Skeletal muscle satellite cell (primary cell): ENCODE results near the gene PKD1.
"Not testable (repeated sequence)": the region's sequence is repeated elsewhere in the genome, so short reads cannot be mapped to it uniquely, and the experiment has no call there.

Experiments used
- H3K27me3 ChIP-seq: 2 replicates; pipeline ENCODE4 v1.7.0; 2013; ENCODE audit warnings: low read length; ENCODE audit not compliant: control insufficient read depth, insufficient read depth
- H3K36me3 ChIP-seq: 2 replicates; pipeline ENCODE4 v1.7.0; 2013; ENCODE audit warnings: mild to moderate bottlenecking, control low read depth, low read length; ENCODE audit not compliant: insufficient read depth
- H3K4me1 ChIP-seq: 2 replicates; pipeline ENCODE4 v1.7.0; 2013; ENCODE audit warnings: low read length; ENCODE audit not compliant: control insufficient read depth, insufficient read depth
- H3K4me2 ChIP-seq: 2 replicates; pipeline ENCODE4 v1.7.0; 2013; ENCODE audit warnings: mild to moderate bottlenecking, low read length
- H3K4me3 ChIP-seq: 2 replicates; pipeline ENCODE4 v1.7.0; 2013; ENCODE audit warnings: low read length
- H3K9ac ChIP-seq: 2 replicates; pipeline ENCODE4 v1.7.0; 2013; ENCODE audit warnings: mild to moderate bottlenecking, low read depth, low read length, moderate library complexity
- H3K9me3 ChIP-seq: replicated peaks from 2 replicates; pipeline ENCODE4 v1.7.0; 2013; ENCODE audit warnings: mild to moderate bottlenecking, control low read depth, low read length

The PKD1 gene

DNA sequence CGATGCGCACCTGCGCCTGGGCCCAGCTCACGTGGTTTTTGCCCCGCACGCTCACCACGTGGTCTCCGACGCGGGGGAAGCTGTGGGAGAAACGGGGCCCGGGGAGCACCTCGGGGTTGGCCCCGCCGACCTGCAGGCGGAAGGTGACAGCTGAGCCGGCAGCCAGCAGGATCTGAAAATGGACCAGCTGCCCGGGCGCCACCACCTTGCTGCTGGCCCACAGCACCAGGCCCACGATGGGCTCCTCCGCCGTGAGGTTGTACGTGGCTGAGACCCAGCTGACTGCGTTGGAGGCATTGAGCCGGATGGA is 26.5 kb downstream of the PKD1 start:
- H3K4me3 ChIP-seq: not testable (repeated sequence)
- H3K36me3 ChIP-seq: peaks cover 15% of the 10 kb centered on the region
- peaks cover 10% of the 10 kb centered on the region for H3K4me1 ChIP-seq

DNA sequence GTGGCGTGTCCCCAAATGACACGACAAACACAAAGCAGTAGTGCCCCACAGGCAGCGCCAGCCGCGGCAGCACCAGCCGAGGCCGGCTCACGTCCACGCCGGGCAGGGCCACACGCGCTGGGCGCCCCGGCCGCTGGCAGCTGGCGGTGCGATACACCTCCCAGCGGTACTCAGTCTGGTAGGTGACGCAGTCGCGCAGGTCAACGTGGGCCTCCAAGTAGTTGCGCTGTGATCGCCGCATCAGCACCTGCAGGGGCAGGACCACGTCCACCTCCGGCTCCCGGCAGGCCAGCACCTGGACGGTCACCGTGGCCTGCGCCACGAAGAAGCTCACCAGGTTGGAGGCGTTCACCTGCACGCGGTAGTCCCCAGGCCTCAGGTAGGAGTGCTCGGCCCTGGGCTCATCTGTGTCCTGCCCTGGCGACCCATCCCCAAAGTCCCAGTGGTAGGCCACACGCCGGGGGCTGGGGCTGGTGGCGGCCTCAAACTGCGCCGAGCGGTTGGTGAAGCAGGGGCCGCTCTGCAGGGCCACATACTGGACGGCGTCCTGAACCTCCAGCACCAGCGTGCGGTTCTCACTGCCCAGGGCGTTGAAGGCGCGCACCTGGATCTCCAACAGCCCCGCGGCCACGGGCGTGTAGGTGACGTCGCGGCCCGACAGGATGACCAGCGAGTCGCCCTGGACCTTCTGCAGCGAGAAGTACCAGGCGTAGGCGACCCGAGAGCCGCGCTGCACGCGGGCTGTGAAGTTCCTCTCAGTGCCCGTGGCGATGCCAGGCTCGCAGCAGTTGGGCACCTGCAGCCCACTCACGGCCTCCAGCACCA is 27.0 kb downstream of the PKD1 start:
- Histone ChIP-seq H3K4me1 (peaks cover 10% of the 10 kb centered on the region), H3K36me3 (peaks cover 15% of the 10 kb centered on the region)
- not testable (repeated sequence) for H3K9me3 ChIP-seq, H3K4me3 ChIP-seq, H3K9ac ChIP-seq, H3K4me2 ChIP-seq, H3K27me3 ChIP-seq

More for the DNA sequence above, 26.5 kb downstream of the PKD1 start:
- H3K9ac ChIP-seq, H3K4me2 ChIP-seq, H3K9me3 ChIP-seq, H3K27me3 ChIP-seq: not testable (repeated sequence)

DNA sequence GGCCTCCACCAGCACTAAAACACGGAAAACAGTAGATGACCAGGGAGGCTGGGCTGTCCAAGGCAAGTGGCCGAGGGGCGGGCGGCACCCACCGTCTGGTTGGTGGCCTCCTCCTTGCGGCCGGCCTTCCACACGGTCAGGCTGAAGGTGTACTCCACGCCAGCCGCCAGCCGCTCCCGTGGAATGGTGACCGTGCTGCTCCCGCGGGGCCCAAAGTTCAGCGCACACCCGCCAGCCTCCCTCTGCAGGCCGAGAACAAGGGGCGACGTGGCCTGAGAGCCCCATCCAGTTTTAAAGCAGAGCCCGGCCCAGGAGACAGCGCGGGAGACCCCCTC is 27.9 kb downstream of the PKD1 start:
- H3K9ac ChIP-seq, H3K9me3 ChIP-seq, H3K27me3 ChIP-seq, H3K4me3 ChIP-seq, H3K4me2 ChIP-seq: not testable (repeated sequence)
- peaks cover 10% of the 10 kb centered on the region for H3K4me1 ChIP-seq
- H3K36me3 ChIP-seq: peaks cover 15% of the 10 kb centered on the region

DNA sequence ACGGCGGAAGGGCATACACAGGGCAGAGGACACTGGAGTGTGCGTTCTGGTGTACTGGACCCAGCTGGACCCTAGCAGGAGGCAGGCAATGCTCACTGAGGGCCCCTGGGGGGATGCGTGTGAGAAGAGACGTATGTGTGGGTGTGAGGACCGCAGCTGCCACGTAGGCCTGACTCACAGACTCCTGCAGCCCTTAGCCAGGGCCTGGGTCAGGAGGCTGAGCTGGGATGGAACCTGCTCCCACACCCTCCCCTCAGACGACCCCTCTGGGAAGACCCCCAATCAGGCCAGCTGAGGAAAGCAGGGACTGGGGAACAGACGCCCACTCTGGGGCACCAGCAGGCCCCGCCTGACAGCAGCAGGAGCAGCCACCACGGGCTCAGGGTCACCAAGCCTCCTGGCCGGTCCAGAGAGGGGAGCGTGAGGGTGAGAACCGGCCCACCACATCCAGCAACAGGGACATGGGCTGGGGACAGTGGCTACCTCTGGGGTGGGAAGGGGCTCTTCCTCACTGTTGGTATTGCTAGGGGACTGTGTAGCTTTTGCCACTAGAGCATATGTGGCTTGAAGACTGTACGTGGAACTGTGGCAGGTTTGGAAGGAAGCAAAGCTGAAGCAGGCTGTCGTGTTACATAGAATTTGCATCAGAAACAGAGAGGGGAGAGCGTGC is 28.4 kb downstream of the PKD1 start:
- H3K4me1 ChIP-seq: peaks cover 10% of the 10 kb centered on the region
- not testable (repeated sequence) for H3K4me3 ChIP-seq, H3K27me3 ChIP-seq, H3K9ac ChIP-seq, H3K9me3 ChIP-seq
- H3K4me2 ChIP-seq: peak overlapping the region; percentile 64
- peaks cover 15% of the 10 kb centered on the region for H3K36me3 ChIP-seq

DNA sequence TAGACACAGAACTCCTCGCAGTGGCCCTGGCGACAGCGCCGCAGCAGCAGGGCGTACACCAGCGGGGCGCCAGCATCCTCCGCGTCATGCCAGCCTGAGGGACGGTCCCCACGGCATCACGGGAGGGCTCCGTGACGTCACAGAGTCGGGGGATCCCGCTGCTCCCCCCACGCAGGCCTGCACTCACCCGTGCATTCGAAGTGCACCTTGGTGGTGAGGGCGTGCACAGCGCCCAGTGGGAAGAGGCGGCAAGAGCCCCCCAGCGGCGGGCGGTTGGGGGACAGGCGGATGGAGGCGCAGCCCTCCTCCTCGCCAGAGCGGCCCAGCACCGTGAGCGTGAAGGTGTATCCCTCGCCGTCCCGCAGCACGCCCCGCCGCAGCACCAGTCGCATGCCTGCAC is 29.5 kb downstream of the PKD1 start:
- H3K4me2 ChIP-seq, H3K4me3 ChIP-seq, H3K9me3 ChIP-seq, H3K9ac ChIP-seq, H3K27me3 ChIP-seq: not testable (repeated sequence)
- Histone ChIP-seq H3K36me3 (peaks cover 18% of the 10 kb centered on the region), H3K4me1 (peaks cover 10% of the 10 kb centered on the region)

DNA sequence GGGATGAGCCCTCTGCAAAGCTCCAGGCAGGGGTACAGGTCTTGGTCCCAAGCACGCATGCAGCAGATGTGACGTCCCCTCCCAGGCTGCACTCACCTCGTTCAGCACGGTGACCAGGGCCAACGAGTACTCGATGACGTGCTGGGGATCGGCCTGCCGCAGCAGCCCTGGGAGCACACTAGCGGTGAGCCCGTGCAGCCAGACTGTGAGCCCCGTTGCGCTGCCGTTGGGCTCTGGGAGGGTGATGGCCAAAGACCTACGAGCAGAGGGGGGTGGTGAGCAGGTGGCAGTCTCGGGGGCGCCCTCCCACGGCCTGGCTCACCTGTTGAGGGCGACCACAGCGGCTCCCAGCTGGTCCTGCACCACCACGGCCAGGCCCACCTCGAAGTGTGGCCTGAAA is 29.9 kb downstream of the PKD1 start:
- Histone ChIP-seq H3K4me1 (peaks cover 10% of the 10 kb centered on the region), H3K36me3 (peaks cover 19% of the 10 kb centered on the region)
- H3K4me3 ChIP-seq, H3K4me2 ChIP-seq, H3K9ac ChIP-seq, H3K27me3 ChIP-seq, H3K9me3 ChIP-seq: not testable (repeated sequence)

DNA sequence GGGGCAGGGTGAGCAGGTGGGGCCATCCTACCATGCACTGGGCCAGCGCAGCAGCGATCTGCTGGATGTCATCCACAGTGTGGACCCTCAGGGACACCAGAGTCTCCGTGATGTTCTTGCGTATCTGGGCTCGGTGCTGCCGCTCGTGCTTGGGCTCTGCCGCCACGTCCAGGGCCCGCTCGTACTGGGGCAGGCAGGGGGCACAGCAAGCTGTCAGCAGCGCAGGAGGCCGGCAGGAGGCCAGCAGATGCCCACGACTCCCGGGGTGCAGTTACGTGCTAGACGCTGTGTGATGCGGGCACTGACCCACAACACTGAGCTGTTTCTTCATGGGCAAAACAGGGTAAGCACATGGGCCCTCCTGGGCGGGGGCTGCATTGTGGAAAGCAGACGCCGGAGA is 30.4 kb downstream of the PKD1 start:
- not testable (repeated sequence) for H3K9me3 ChIP-seq, H3K27me3 ChIP-seq, H3K4me3 ChIP-seq, H3K9ac ChIP-seq, H3K4me2 ChIP-seq
- H3K36me3 ChIP-seq: peaks cover 22% of the 10 kb centered on the region
- H3K4me1 ChIP-seq: peaks cover 10% of the 10 kb centered on the region

DNA sequence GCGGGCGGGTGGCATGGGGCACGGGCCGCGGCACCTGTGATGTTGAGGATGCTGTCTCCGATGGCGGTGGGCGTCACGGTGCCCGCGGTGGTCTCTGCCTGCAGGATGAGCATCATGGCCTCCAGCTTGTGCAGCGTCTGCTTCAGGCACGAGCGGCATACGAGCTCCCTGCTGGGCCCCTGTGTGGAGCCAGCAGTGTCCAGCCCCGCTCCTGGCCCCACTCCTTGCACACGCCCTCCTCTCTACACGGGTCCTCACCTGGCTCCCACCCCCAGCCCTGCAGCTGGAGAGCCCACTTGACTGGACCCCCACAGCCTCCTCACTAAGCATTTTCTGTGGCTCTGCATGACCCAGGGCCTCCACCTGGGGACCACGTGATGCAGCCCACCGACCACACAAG is 31.2 kb downstream of the PKD1 start:
- not testable (repeated sequence) for H3K4me3 ChIP-seq, H3K27me3 ChIP-seq, H3K9ac ChIP-seq, H3K4me2 ChIP-seq, H3K9me3 ChIP-seq
- Histone ChIP-seq H3K4me1 (peaks cover 10% of the 10 kb centered on the region), H3K36me3 (peaks cover 21% of the 10 kb centered on the region)

DNA sequence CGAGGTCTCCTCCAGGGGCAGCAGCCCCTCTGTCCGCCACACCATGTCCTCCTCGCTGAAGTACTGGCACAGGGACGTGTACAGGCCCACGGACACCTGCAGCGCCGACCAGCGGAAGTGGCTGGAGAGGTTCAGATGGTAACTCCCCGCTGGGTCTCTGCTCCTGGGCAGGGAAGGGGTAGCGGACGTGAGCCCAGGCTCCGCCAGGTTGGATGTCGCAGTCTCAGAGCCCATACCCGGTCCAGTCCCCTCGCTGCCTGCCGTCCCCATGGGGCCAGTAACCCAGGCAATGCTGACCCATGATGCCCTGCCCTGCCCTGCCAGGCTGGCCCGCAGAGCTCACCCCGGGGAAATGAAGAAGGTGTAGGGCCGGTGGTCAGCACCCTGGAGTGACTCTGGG is 33.2 kb downstream of the PKD1 start:
- Histone ChIP-seq H3K9me3 (no peaks in the 10 kb centered on the region), H3K4me2 (no peak overlapping the region), H3K27me3 (no peaks in the 10 kb centered on the region), H3K4me1 (peaks cover 8% of the 10 kb centered on the region), H3K4me3 (no peak overlapping the region), H3K36me3 (peaks cover 13% of the 10 kb centered on the region), H3K9ac (no peak overlapping the region)

DNA sequence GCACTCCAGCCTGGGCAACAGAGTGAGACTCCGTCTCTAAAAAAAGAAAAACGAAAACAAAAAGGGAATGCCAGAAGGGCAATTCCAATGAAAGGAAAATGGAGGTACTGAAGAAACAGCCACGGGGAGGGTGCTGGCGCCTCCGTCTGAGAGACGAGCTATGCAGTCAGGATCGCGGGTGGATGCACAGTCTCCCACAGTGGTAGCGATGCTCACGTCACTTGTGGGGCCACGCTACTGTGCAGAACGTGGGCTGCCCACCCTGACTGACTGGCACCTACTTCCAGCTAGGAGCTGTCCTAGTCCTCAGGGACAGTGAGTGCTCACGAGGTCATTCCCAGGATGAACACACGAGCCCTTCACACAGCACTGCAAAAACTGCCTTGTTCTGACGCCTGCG is 34.1 kb downstream of the PKD1 start:
- not testable (repeated sequence) for H3K4me2 ChIP-seq, H3K9ac ChIP-seq, H3K4me1 ChIP-seq, H3K9me3 ChIP-seq, H3K27me3 ChIP-seq, H3K4me3 ChIP-seq
- H3K36me3 ChIP-seq: peaks cover 20% of the 10 kb centered on the region

DNA sequence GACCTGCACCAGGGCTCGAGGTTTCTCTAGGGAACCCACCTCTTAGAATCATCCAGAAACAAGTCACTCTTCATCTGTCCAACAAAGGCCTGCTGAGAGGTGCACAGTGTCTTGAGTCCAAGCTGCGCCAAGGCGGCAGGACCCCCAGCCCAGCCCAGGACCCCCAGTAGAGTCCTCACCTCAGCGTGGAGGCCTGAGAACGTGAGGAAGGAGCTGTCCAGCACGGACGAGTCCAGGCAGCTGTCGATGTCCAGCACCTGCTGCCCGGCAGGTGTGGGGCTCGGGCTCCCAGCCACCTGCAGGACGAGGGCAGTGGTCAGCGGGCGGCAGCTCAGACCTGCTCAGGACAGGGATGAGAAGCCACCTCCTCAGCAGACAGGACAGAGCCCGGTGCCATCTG is 38.0 kb downstream of the PKD1 start:
- Histone ChIP-seq H3K36me3 (peaks cover 53% of the 10 kb centered on the region), H3K4me1 (peaks cover 15% of the 10 kb centered on the region)
- H3K9ac ChIP-seq, H3K27me3 ChIP-seq, H3K9me3 ChIP-seq, H3K4me2 ChIP-seq, H3K4me3 ChIP-seq: not testable (repeated sequence)
